HuH-7.5 (cell line): ENCODE results near the gene TMEM60.

Experiments used
- DNase-seq: peaks from one replicate; pipeline ENCODE4 v3.0.0; 2011; ENCODE audit warnings: low spot score

Gene TMEM60

DNA sequence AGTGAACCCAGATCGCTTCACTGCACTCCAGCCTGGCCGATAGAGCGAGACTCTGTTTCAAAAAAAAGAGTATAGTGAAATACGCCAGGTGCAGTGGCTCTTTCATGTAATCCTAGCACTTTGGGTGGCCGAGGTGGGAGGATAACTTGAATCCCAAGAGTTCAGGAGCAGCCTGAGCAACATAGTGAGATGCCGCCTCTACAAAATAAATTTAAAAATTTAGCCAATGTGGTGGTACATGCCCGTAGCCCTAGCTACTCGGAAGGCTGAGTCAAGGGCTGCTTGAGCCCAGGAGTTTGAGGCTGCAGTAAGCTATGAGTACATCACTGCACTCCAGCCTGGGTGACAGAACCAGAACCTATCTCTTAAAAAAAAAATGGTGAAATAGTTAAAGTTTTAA is 27.9 kb downstream of the TMEM60 start:
- no peak for DNase-seq

DNA sequence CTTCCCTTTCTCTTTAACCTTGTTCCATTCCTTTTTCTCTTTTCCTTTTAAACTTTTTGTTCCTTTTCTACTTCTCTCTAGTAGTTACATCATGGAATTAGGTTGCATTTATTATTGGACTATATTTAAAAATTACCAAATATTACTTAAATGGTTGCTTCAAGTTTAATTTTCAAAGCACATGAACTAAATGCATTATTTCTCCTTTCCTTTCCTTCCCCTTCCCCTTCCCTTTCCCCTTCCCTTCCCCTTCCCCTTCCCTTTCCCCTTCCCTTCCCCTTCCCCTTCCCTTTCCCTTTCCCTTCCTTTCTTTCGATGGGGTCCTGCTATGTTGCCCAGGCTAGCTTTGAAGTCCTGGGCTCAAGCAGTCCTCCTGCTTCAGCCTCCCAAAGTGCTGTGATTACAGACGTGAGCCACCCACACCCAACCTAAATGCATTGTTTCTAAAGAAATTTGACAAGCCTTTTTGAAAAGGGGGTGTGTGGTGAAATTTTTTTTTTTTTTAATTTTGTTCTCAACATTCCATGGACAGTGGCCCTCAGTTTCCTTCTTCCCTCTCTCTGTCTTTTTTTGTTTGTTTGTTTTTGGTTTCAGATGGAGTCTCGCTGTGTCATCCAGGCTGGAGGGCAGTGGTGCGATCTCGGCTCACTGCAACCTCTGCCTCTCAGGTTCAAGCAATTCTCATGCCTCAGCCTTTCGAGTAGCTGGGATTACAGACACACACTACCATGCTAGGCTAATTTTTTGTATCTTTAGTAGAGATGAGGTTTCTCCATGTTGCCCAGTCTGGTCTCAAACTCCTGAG is 31.2 kb downstream of the TMEM60 start:
- DNase-seq: no peak

DNA sequence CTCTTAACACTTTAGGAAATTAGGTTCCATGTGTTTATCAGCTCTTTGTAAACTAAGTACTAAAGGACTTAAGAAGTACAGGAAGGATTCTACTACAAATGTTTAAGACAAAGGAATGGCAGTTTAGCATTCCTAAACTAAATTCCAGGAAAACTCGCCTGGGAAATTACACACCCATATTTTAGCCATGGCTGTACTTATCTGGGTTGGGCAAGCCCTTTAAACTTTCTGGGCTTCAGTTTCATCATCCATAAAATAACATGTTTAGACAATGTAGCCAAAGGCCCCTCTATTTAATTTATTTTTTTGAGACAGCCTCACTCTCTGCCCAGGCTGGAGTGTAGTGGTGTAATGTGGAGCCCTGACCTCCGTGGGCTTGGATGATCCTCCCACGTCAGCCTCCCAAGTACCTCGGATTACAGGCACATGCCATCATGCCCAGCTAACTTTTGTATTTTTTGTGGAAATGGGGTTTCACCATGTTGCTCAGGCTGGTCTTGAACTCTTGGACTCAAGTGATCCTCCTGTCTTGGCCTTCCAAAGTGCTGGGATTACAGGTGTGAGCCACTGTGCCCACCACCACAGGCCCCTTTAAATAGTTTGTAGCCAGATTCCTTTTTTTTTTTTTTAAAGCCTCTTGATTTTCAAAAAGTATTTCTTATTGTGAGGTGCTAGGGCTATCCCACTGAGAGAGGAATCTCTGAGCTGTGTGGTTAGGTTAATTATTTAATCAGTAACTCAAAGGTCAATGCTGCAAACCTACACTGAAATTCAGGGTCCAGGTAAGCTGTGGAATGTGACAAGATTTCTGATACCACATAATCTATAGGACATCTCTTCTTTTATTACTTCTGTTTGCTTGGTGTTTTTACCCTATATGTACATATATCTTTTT is 32.1 kb downstream of the TMEM60 start:
- no peak for DNase-seq

DNA sequence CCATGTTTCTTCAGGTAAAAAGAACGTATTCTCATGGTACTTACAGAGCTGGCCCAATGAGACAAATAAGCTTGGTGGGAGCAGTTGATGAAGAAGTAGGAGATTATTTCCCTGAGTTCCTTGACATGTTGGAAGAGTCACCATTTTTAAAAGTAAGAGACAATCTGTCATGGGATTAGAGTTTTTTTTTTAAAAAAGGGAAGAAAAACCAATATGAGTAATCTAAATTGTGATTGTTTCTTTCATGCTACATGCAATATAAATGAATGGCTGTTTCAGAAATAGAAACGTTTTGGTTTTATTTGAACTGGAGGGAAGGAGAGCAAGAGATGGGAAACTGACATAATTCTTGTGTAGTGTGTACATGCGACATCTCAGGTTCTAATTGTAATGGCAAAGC is 32.8 kb downstream of the TMEM60 start:
- DNase-seq: no peak

DNA sequence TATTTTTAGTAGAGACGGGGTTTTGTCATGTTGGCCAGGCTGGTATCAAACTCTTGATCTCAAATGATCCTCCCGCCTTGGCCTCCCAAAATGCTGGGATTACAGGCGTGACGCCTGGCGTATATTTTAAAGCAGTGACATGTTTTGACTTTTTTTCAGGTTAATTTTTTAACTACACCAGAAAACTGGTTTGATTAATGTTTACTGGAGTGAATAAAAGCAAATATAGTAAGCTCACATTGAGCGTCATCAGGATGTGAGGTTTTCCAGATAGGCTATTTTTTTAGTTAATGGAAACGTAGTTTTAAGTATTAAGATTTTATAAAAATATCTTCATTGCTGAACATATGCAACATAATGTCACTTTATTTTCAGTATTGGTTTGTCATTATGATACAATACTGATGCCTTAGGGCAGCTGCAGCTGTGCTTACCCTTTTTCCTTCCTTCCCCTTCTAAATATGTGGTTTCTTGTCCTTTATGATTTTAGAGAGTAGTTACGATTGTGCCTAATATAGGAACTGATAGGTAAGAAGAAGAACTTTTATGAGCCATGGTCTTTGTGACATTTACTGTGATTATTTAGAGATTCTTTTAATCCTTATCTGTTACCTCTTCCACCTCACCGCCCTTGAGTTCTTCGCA is 37.3 kb downstream of the TMEM60 start:
- DNase-seq: no peak

DNA sequence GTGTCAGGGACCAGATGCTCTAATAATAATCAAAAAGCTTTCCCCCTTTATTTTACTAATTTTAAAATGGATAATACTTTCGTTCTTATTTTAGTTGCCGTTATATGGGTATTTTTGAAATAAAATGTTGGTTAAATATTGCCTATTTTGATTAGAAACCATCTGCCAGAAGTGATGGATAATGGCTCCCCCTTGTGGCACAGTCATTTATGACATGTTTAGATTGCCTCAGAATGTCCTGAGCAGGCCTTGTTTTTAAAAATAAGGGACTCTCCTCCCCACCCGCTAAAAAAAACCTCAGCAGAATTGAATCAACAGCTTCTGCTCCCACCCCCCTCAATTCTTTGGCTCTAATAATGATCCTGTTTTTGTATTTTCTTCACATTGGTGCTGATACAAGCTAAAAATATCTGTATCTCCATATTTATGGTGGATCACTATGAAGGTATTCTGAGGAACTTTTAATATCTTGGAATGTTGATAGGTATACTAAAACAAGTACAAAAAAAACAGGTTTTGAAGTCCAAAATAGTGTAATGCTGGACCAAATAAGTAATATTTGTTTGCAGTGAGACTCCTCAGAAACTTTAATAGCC is 38.8 kb downstream of the TMEM60 start:
- DNase-seq: no peak

DNA sequence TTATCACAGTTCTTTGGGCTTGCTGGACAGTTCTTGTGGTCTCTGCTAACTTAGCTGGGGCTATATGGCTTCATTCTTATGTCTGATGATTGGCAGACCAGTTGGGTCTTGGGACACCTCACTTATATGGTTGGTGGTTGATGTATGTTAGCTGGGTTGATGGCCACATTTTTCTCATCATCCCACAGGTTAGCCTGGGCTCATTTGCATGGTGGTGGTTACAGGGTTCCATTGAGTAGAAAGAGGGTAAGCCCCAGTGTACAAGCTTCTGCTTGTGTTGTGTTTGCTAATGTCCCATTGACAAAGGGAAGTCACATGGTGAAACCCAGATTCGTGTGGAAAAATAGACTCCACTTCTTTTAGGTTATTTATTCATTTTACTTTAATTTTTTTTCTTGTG is 40.6 kb downstream of the TMEM60 start:
- DNase-seq: no peak

DNA sequence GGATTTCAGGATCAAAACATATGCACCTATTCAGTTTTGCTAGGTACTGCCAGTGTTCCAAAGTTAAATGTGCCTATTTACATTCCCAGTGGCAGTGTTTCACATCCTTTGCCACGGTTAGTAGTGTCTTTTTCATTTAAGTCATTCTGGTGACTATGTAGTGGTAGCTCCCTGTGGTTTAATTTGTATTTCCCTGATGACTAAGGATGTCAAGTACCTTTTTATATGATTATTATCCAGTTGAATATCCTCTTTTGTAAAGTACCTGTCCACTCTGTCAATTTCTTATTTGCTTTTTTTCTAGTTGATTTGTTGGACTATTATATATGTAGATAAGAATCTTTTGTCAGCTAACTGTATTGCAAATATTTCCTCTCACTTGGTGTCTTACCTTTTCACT is 45.1 kb downstream of the TMEM60 start:
- no peak for DNase-seq

DNA sequence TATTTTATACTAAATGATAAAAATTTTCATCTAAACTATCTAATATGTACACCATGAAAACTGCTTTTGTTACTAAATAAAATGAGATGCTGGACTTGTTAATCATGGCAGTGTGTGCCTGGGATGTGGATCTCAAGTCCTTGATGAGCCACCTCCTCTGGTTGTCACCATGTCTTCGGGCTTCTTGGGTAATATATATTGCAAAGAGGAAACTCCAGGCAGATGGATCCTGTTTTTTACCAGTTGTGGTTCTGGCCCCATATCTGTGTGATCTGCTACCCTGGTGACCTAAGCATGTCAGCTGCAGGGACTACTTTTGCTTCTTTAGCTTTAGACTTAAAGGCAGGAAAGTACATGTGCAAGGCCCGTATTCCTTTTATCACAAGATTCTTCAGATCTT is 46.2 kb downstream of the TMEM60 start:
- no peak for DNase-seq

DNA sequence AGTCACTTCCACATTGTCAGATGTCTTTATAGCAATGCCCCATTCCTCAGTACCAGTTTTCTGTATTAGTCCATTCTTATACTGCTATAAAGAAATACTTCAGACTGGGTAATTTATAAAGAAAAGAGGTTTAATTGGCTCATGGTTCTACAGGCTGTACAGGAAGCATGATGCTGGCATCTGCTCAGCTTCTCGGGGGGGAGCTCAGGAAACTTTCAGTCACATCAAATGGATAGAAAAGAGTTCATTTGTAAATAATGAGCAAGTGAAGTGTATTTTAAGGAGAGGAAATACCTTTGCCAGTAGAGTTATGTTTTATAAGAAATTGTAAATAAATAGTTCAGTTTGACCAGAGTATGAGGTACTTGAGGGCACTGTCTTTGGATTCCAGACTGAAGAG is 50.5 kb downstream of the TMEM60 start:
- DNase-seq: no peak

DNA sequence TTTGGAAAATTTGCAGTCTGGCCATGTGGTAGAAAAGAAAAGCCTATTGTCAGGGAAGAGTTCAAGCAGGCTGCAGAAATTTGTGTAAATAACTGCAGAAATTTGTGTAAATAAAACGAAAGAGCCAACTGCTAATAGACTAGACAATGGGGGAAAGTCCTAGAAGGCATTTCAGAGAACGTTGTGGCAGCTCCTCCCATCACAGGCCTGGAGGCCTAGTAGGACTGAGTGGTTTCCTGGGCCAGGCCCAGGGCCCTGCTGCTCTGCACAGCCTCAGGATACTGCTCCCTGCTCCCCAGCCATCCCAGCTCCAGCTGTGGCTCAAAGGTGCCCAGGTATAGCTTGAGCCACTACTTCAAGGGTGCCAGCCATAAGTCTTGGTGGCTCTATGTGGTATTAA is 51.1 kb downstream of the TMEM60 start:
- no peak for DNase-seq

DNA sequence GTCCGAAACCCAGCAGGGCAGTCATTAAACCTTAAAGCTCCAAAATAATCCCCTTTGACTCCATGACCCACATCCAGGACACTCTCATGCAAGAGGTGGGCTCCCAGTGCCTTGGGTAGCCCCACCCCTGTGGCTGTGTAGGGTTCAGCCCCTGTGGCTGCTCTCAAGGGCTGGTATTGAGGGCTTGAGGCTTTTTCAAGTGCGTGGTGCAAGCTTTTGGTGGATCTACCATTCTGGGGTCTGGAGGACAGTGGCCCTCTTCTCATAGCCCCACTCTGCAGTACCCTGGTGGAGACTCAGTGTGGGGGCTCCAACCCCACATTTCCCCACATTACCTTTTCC is 51.4 kb downstream of the TMEM60 start:
- DNase-seq: no peak

DNA sequence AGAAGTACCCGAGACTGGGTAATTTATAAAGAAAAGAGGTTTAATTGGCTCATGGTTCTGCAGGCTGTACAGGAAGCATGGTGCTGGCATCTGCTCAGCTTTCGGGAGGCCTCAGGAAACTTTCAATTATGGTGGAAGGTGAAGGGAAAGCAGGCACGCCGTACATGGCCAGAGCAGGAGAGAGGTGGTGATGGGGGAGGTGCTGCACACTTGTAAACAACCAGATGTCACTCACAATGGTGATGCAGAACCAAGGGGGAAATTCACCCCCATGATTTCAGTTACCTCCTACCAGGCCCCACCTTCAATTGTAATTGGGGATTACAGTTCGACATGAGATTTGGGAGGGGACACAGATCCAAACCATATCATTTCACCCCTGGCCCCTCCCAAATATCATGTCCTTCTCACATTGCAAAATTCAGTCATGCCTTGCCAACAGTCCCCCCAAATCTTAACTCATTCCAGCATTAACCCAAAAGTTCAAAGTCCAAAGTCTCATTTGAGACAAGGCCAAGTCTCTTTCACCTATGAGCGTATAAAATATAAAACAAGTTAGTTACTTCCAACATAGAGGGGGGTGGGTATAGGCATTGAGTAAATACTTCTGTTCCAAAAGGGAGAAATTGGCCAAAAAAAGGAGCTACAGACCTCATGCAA is 51.9 kb downstream of the TMEM60 start:
- no peak for DNase-seq

DNA sequence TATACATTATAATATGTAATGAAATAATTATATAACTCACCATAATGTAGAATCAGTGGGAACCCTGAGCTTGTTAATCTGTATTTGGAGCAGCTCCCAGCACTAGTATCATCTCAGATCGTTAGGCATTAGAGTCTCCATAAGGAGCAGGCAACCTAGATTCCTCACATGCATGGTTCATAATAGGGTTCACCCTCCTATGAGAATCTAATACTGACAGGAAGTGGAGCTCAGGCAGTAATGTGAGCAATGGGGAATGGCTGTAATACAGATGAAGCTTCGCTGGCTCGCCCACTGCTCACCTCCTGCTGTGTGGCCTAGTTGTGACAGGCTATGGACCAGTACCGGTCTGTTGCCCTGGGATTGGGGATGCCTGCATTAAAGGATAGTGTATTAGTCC is 52.5 kb downstream of the TMEM60 start:
- DNase-seq: no peak
